NCI-H2196 treated with DMSO at 0.1 percent for 48 hours (cell line): ENCODE measurements around the gene CRACR2B.

Source experiments
- DNase-seq: peaks from one replicate; lab custom pipeline; 2025; ENCODE audit not compliant: unreplicated experiment; lab: John Stamatoyannopoulos, UW

The CRACR2B gene

DNA sequence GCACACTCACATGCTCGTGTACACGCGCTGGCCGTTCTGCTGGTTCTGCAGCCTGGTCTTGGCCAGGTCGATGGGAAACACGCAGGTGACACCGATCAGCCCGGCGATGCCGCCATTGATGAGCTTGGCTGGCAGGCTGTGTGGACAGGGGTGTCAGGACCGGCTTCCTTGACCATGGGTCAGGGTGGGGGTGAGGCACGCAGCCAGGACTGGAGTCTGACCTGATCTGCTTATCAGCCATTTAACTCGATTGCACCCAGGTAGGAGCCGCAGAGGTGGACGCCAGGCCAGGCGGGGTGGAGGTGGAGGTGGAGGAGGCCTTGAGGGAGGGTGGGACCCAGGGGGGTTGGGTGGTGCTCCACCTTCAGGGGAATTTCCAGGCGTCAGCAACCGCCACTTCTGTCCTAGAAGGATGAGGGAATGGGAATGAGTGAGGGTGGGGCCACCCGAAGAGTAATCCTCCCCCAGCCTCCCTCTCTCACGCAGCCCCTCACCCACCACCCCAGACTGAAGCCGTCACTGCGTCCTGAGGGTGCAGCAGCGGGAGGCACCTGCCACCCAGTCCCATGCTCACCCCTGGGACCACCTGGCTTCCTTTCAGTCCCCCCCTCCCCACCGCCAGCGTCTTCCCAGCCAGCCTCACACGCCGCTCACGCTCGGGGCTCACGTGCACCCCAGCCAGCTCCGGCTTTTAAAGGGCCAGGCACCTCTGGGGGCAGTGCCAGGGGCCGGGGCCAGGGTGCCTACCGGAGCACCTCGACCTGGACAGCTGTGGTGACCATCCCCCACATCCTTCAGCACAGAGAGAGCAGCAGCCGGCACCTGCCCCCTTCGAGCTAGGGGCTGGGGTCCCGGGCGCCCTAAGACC lies 32.7 kb upstream of the CRACR2B start:
- DNase-seq = peak; percentile 40

DNA sequence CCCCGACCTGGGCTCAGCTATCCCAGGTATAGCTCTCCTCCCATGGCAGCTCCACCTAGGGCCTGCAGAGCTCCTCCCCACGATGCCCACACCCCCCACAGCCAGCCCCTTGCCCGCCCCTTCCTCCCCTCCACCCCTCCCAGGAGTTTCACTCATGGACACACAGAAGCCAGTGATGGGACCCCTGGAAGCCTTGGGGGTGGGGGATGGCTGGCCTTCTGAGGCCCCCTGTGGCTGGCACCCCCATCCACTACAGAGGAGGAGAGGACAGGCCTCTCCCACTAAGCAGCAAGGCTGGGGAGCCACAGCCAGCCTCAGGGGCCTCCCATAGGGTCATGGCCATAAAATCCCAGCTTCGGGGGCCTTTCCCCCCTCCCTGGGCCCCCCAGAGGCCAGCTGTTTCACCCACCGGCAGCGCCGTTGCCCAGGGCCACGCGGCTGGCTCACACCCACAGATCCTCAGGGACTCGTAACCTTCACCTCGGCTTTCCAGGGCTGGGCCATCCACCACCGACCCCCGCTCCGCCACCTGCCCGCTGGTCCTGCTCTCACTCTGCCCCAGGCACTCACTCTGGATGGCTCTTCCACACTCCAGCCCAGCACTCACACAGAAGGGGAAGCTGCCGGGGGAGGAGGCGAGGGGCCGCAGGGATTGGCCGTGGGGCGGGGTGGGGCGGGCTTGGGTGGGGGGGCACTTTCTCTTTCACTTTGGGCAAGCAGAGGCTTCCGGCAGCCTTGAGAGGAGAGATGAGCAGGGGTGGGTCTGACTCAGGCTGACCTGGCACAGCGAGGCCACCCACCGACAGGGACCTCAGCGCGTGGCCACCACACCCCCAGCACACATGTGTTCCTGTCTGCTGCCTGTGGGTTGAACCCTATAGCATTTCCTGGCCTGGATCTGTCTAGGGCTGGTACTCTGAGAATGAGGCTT lies 31.8 kb upstream of the CRACR2B start:
- DNase-seq = peak; percentile 79

DNA sequence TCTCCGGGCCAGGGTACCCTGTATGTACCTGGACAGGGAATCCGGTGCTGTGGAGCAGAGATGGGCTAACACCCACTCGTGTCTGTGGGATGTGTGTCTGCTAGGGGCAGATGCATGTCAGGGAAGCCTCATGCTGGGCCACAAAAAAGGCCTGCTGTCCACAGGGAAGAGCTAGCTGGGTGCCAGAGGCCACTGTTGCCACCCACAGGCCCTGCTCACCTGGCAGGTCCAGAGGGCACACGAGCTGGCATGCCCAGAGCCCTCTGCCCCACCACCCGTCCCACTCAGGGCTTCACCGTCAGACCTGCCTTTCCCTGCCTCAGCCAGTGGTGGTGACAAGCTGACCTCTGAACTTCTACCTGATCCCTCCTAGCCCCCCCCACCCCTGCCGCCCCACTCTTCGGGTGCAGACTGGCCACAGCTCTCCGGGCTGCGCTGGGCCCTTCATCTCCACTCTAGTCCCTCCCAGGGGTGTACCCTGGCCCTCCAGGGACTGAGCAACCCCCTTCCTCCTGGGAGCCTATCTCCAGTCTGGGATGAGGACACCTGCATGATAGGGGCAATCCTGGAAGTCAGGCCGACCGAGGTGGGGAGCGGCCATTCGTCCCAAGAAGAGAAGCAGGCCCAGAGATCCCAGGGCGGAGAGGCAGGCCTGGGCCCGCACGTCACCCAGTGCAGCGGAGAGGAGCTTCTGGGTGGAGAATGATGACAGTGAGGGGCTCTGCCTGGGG lies 31.0 kb upstream of the CRACR2B start:
- no peak for DNase-seq

DNA sequence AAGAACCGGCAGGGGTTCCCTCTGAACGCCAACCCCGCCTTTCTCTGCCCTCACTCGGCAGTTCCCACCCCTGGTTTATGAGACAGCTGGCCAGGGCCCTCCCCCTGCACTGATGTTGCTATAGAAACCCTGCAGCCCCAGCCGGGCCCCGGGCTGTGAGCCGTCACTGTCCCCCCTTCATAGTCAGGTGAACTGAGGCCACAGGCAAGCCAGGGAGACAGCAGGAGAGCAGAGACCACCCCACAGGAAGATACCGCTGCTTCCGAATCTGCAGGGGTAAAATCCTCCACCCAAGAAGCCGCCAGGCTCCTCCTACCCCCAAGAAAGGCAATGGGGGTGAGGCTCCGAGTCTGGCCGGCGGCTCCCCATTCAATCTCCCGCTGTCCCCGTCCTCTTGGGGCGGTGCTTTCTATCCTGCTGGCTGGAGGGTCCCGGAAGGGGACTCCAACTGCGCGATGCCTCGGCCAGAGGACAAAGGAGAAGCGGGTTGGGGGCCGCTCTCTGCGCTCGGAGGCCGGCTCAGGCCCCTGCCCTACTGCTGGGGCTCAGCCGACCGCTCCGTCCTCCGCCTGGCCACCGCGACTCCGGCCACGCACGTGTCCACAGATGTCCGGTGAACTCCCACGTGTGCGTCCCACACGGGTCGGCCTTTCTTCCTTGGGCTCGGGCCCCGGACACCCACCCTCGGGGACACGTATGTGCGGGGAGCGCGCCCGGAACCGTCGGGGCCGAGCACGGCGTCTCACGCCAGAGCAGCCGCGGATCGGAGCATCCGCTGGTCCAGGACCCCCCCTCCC lies 30.2 kb upstream of the CRACR2B start:
- DNase-seq = peak; percentile 64

DNA sequence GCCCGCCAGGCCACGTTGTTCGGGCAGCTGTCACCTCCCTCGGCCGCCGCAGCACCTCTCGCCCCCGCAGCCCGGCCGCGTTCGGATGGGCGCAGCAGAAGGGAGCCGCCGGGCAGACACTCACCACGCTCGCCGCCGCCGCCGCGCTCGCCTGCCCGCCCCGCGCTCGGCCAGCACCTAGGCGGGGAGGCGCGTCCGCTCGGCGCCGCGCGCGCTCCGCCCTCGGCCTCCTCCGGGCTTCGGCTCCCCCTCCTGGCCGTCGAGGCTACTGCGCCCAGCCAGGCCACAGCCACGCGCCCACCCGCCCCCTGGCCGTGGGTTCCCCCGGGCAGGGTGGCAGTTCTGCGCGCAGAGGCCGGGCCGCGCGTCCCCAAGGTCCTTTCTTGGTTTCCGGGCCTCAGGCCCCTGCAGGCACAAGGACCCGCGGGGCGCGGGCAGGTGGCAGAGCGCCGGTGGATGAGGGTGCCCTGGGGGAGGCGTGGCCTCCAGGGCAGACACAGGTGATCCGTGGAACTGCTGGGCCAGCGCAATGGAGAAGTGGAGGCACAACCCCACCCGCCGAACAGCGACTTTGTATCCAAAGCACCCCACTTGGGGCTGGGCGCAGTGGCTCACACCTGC lies 29.5 kb upstream of the CRACR2B start, which contains the start of gene SLC25A22:
TSS of gene SLC25A22 (minus strand) at position 189 of the 621 bp plus-strand sequence. CDS start 3,275 bp downstream, outside the sequence.
- DNase-seq = peak; percentile 59

DNA sequence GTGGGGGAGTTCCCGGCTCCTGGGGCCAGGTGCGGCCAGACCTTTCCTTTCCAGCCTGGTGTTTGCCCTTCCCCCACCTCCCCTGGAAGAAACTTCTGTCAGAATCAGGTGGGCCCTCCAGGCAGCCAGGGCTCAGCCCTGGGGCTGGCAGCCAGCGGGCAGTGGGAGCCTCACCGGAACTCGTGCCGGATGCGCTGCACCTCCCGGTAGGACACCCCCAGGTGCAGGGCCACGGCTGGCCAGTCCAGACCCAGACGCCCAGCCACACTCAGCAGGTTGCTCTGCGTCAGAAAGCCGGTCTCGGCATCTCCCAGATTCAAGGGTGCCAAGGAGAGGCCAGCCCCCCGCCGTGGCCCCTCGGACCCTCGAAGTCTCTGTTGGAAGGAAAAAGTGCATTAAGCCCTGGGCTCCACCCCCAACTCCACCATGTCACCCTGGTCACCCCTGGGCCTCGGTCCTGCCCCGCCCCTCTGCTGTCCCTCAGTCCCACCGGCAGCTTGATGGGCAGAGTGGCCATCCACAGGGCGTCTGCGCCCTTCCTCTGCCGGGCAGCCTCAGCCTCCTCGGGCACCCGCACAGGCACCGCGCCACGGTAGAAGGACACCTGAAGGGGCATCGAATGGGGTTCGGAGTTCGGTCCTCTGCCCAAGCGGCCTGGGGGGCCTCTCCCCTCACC lies 27.9 kb upstream of the CRACR2B start:
- DNase-seq = no peak

DNA sequence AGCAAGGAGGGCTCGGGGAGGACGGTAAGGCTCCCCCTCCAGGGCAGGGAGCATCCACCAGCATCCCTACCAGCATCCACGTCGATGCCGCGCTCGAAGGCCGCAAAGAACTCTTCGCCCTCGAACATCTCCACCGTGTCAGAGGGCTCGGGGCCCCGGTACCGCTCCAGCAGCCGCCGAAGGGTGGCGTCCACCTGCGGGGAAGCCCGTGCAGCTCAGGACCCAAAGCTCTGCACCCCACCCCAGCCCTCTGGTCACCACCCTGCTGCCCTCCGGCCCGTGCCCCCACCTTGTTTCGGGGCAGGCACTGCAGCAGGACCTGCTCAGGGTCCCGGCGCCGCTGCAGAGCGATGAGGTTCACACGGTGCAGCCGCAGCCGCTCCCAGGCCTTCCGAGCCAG lies 27.2 kb upstream of the CRACR2B start:
- no peak for DNase-seq

DNA sequence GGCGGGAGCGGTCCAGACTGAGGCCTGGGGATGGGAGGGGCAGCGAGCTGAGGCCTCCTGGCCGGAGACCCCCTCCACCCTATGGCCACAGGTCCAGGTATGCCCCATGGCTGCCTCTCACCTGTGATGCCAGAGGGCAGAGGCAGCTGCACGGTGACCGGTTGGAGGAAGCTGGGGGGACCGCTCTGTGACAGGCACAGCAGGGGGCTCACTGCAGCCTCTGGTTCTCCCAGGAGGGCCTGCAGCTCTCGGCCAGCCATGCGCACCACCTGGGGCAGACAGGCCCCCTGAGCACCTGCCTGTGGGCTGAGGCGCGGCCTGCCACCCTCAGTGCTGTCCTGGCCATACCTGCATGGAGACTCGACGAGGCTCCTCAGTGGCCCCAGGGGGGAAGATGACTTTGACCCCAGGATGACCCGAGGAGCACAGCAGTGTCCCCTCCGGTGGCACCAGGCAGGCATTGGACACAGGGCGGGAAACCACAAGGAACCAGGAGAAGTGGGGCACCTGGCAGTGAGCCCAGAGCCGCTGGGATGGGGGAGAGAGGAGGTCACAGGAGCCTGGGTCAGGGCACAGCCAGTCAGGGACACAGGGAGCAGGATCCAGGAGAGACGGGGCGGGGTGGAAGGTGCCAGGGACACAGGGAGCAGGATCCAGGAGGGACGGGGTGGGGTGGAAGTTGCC lies 26.5 kb upstream of the CRACR2B start:
- no peak for DNase-seq

DNA sequence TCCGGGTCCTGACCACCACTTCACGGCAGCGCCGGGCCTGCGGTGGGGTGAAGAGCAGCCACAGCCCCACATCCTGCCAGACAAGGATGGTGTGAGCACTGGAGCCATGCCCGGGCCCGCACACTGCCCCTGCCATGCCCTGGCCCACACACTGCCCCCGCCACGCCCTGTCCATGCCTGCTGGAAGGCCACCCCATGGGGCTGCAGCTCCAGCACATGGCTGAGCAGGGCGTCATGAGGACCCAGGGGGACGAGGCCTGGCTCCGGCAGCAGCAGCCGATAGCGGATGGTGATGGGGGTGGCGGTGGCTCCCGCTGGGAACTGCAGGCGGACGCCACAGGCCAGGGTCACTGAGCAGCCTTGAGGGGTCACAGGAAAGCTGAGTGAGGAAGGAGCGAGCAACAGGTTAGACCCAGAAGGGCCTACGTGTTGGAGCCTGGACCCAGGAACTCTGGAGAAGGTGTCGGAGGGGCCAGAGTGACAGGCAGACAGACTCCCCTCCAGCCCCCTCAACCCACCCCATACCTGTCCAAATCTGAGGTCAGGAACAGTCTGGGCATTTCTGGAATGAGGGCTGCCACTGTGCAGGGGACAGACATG lies 25.6 kb upstream of the CRACR2B start:
- DNase-seq = no peak

DNA sequence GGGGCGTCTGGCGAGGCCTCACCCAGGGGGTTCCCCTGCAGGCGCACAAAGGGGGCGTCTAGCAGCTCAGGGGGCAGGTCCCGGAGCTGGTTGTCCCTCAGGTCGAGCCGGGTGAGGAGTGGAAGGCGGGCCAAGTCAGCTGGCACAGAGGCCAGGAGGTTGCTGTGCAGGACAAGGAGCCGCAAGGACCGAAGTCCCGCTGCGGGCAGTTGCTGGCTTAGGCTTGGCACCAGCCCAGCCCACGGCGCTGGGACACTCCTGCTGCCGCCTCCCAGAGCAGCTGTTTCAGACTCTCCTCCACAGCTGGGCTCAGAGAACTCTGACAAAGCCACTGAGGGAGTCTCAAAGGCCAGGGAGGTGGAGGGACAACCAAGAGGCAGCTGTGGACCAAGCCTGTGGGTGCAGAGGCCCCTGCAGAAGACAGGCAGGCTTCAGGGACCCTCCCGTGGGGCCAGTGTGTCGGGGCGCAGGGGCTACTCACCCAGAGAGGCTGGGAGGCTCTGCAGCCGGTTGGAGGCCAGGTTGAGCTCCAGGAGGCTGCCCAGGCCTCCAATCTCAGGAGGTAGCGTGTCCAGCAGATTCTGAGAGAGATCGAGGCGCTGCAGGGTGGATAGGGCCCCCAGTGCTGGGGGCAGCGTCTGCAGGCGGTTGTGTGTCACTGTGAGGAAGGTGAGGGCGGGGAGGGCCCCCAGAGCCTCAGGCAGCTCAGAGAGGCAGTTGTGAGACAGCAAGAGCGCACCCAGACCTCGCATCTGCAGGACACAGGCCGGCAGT lies 24.8 kb upstream of the CRACR2B start:
- DNase-seq = no peak

DNA sequence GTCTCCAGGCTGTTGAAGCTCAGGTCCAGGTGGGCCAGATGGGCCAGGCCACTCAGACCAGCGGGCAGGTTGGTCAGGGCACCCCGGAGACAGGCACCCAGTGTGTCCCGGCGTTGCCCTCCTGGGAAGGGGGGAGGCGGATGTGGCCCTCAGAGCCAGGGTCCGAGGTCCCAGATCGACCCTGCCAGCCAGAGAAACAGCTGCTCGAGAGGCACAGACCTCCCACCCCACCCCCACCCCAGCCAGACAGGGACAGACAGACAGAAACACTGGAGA lies 24.3 kb upstream of the CRACR2B start:
- no peak for DNase-seq

DNA sequence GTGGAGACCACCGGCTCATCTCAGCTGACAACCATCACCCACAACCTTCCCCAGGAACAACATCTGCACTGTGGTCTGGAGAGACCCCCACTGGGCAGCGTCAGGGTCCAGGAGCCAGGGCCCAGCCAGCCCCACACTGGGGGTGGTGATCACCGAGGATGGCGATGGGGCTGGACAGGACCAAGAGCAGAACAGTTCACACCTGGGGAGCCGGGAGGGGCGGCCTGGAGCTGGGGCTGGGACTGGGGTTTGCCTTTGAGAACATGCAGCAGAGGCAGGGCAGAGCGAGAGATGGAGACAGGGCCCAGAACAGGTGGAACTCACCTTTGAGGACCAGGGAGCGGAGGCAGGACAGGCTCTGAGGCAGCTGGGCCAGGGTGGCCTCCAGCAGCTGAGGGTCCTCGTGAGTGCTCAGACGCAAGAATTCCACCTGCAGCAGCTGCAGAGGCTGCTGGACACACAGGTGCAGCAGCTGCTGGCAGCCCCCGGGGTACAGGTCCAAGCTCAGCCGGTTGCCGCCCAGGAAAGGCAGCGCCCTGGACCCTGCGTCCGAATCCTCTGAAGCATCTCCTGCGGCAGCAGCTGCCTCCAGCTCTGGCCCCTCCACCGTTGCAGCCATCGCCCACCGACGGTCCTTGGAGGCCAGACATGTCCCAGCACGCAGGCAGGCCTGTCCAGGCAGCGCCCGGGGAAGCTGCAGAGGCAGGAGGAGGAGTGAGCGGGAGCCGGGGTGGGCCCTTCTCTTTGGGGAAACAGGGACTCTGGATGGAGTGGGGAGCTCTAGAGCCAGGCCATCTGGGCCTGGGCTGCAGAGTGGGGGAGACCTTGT lies 23.7 kb upstream of the CRACR2B start:
- no peak for DNase-seq

DNA sequence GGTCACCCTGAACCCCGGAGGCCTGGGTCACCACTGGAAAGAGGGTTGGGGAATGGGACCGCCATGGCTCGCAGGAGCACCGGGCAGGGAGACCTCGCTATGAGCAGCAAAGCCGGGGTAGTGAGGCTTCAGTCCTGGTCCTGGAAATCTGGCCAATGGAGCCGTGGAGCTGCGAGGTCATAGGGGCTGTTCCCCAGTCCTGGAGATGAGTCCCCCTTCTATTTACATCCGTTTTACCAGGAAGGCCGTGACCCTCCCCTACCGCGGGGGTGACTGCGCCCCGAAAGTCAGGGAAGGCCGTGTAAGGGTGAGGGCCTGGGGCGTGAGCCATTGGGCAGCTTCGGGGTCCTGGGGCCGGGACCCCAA lies 23.1 kb upstream of the CRACR2B start:
- DNase-seq = no peak

DNA sequence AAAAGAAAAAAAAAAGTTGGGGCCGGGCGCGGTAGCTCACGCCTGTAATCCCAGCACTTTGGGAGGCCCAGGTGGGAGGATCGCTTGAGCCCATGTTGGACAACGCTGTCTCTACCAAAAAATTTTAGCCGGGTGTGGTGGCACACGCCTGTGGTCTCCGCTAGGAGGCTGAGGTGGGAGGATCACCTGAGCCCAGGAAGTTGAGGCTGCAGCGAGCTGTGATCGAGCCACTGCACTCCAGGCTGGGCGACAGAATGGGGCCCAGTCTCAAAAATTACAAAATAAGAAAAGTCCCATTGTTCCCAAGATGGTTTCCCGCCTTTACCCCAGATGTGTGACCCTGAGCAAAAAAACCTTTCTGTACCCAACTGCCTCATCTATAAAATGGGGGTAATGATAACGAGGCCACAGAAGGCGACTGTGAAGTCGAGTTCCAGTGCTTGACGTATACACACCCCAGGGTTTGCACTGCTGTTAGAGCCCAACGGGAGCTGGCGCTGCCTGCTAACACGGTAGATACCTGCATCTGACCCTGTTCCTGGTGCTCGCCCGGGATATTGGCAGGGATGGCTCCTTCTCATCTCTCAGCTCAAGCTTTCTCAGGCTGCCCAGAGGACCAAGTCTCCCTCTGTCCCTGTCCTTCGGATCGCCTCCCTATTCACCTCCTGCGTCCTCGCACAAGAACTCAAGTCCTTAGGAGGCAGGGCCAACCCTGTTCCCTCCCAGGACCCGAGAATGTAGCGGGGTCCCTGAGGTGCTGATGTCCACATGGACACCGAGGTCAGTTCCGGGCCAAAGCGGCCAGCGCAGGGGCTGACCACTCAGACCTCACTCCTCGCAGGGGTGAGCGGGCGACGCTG lies 19.1 kb upstream of the CRACR2B start:
- no peak for DNase-seq

DNA sequence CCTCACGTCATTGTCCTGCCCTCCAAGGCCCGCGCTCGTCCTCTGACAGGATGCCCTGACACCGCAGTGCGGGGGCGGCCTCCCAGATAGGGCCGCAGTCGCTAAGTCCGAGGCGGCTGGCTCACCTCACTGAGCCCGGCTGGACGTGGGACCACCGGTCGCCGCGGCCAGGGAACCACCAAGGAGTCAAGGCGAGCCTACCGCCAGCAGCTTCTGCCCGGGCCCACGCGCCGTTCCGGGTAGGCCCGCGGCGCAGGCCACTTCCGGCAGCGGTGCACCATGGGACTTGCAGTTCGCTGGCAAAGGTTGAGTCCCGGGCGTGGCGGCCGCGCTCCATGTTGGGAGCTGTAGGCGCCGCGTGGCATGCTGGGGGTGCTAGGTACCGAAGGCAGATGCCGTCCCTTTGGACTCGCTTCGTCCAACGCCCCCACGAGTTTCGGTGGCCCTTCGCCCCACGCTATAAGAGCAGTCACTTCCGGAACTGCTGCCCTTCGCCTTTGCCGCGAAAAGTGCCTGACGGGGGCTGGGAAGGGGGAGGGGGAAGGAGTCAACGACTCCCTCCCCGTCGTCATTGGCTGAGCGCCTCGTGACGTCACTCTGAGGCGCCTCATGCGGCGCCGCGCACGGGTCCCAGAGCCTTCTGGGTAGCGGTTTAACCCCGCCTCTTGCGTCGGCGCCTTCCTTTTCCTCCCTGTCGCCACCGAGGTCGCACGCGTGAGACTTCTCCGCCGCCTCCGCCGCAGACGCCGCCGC lies 18.3 kb upstream of the CRACR2B start, which contains the start of gene RPLP2:
TSS of gene RPLP2 (plus strand) at position 681 of the 753 bp plus-strand sequence. CDS start 268 bp downstream, outside the sequence.
- DNase-seq = peak; percentile 92
